ENCODE results near the gene MAD1L1.
"Not testable (repeated sequence)": the region's sequence is repeated elsewhere in the genome, so short reads cannot be mapped to it uniquely, and the experiment has no call there.

MAD1L1 gene

GRCh38 chr7:1843921-1844335 is 388.8 kb downstream of the MAD1L1 start:
- TF ChIP-seq CTCF (IDR thresholded peaks at IDR 0.05; ENCODE audit: borderline replicate concordance, insufficient read depth, low read depth, low read length): no peak

GRCh38 chr7:1843271-1843861 is 389.4 kb downstream of the MAD1L1 start:
- TF ChIP-seq CTCF (IDR thresholded peaks at IDR 0.05; ENCODE audit: borderline replicate concordance, insufficient read depth, low read depth, low read length): no peak
- no peak overlapping the region for H3K4me3 ChIP-seq (ENCODE audit: low read depth, low read length)

More at GRCh38 chr7:1843921-1844335, 388.8 kb downstream of the MAD1L1 start:
- H3K4me3 ChIP-seq (ENCODE audit: low read depth, low read length): no peak overlapping the region

GRCh38 chr7:1842321-1843221 is 390.2 kb downstream of the MAD1L1 start:
- no peak overlapping the region for H3K4me3 ChIP-seq (ENCODE audit: low read depth, low read length)
- no peak for TF ChIP-seq CTCF (IDR thresholded peaks at IDR 0.05; ENCODE audit: borderline replicate concordance, insufficient read depth, low read depth, low read length)

- H3K4me3 ChIP-seq (ENCODE audit: low read depth, low read length): not testable (repeated sequence)
These were observed 391.3 kb downstream of the MAD1L1 start for GRCh38 chr7:1841286-1842021.

- H3K4me3 ChIP-seq (ENCODE audit: low read depth, low read length): not testable (repeated sequence)
These were observed 392.0 kb downstream of the MAD1L1 start for GRCh38 chr7:1840744-1841143.

GRCh38 chr7:1839701-1840100 is 393.0 kb downstream of the MAD1L1 start:
- no peak overlapping the region for H3K4me3 ChIP-seq (ENCODE audit: low read depth, low read length)
- TF ChIP-seq CTCF (IDR thresholded peaks at IDR 0.05; ENCODE audit: borderline replicate concordance, insufficient read depth, low read depth, low read length): no peak

GRCh38 chr7:1838911-1839531 is 393.7 kb downstream of the MAD1L1 start:
- not testable (repeated sequence) for H3K4me3 ChIP-seq (ENCODE audit: low read depth, low read length)

- not testable (repeated sequence) for H3K4me3 ChIP-seq (ENCODE audit: low read depth, low read length)
These were observed 394.2 kb downstream of the MAD1L1 start for GRCh38 chr7:1838544-1838872.

- H3K4me3 ChIP-seq (ENCODE audit: low read depth, low read length): not testable (repeated sequence)
These were observed 394.8 kb downstream of the MAD1L1 start for GRCh38 chr7:1837696-1838543.

GRCh38 chr7:1831933-1832535 is 400.7 kb downstream of the MAD1L1 start:
- H3K4me3 ChIP-seq (ENCODE audit: low read depth, low read length): not testable (repeated sequence)

- H3K4me3 ChIP-seq (ENCODE audit: low read depth, low read length): not testable (repeated sequence)
These were observed 401.3 kb downstream of the MAD1L1 start for GRCh38 chr7:1831471-1831870.

GRCh38 chr7:1829668-1830067 is 403.1 kb downstream of the MAD1L1 start:
- H3K4me3 ChIP-seq (ENCODE audit: low read depth, low read length): not testable (repeated sequence)
